A549 (cell line): Measurements from ENCODE around the gene SUN1. TPM values are rescaled to one million over a fixed set of nuclear protein-coding genes. Genes with fewer than 3 reads are reported as not detected.
"Not testable (repeated sequence)": the region's sequence is repeated elsewhere in the genome, so short reads cannot be mapped to it uniquely, and the experiment has no call there.

ENCODE experiments used
- ATAC-seq, 2 experiments: fragments of 200-7000 bp in 1 of 2; fragments of >200 bp in 1 of 2; cut with Nextera tagmentation in 1 of 2; cut with Tn5 transposase in 1 of 2; 3 replicates each; pipeline versions ENCODE4 v1.8.0 to v1.9.1; 2018 to 2020; ENCODE audit warnings: mild to moderate bottlenecking in 1 of 2, moderate library complexity in 1 of 2
- CTCF ChIA-PET: fragments of 300-600 bp; sonication (Branson Sonifier 250); formaldehyde crosslinking; extraction: SDS; loops from one replicate; lab custom pipeline; 2021; ENCODE audit warnings: antibody characterized with exemption, inconsistent platforms; lab: Yijun Ruan, JAX
- POLR2A ChIA-PET: fragments of 350-600 bp; formaldehyde crosslinking; extraction: SDS; loops from one replicate; lab custom pipeline; 2021; ENCODE audit warnings: antibody characterized with exemption, inconsistent platforms; lab: Yijun Ruan, JAX
- DNase-seq, 2 experiments: peaks; one replicate each; pipeline versions ENCODE4 v3.0.0 to v3.0.0-alpha.2; 2011 to 2016; ENCODE audit warnings: low read depth in 1 of 2, low spot score in 1 of 2
- FAIRE-seq: peaks from 2 replicates; lab custom pipeline; 2011; peaks lifted over from hg19 to GRCh38; lab: Jason Lieb, UNC
- H3K27ac ChIP-seq, 2 experiments: fragments of >200 bp; sonication (Bioruptor Twin); formaldehyde crosslinking; 3 replicates each; pipeline ENCODE4 v1.5.1; 2016 to 2017
- H3K4me1 ChIP-seq: fragments of >200 bp; sonication (Bioruptor Twin); formaldehyde crosslinking; 3 replicates; pipeline ENCODE4 v1.6.1; 2016
- H3K4me2 ChIP-seq: fragments of >200 bp; sonication (Bioruptor Twin); formaldehyde crosslinking; 3 replicates; pipeline ENCODE4 v1.6.1; 2016
- H3K4me3 ChIP-seq: fragments of >200 bp; sonication (Bioruptor Twin); formaldehyde crosslinking; 3 replicates; pipeline ENCODE4 v1.5.1; 2016
- H3K9me3 ChIP-seq: fragments of >200 bp; sonication (Bioruptor Twin); formaldehyde crosslinking; 3 replicates; pipeline ENCODE4 v1.6.1; 2016
- CBX8 ChIP-seq: fragments of 200-600 bp; sonication (generic); IDR thresholded peaks from 2 replicates; pipeline ENCODE4 v1.6.1; 2016
- CHD4 ChIP-seq: fragments of 200-600 bp; sonication (generic); IDR thresholded peaks from 2 replicates; pipeline ENCODE4 v1.6.1; 2016; ENCODE audit warnings: antibody characterized with exemption, mild to moderate bottlenecking, borderline replicate concordance
- FOSB ChIP-seq: fragments of 250-450 bp; sonication (Bioruptor Pico); IDR thresholded peaks from 2 replicates; pipeline ENCODE4 v1.5.0; 2020; ENCODE audit warnings: mild to moderate bottlenecking, moderate library complexity
- FOXS1 ChIP-seq: fragments of 250-450 bp; sonication (Bioruptor Pico); IDR thresholded peaks from 2 replicates; pipeline ENCODE4 v1.5.0; 2020; ENCODE audit warnings: mild to moderate bottlenecking, moderate library complexity
- HOXA7 ChIP-seq: fragments of 250-450 bp; sonication (Bioruptor Pico); IDR thresholded peaks from 2 replicates; pipeline ENCODE4 v1.5.0; 2020; ENCODE audit warnings: mild to moderate bottlenecking, moderate library complexity
- KDM1A ChIP-seq: fragments of 200-600 bp; sonication (generic); IDR thresholded peaks from 2 replicates; pipeline ENCODE4 v1.6.1; 2016; ENCODE audit warnings: low read depth, mild to moderate bottlenecking
- MAFK ChIP-seq: fragments of 450-650 bp; IDR thresholded peaks from 2 replicates; pipeline ENCODE4 v1.6.1; 2014; ENCODE audit not compliant: partially characterized antibody
- NFE2L2 ChIP-seq: fragments of 150-350 bp; conservative IDR thresholded peaks from 2 replicates; pipeline ENCODE4 v1.6.1; 2014; ENCODE audit warnings: low read length
- NPAS2 ChIP-seq: fragments of 250-450 bp; sonication (Bioruptor Pico); IDR thresholded peaks from 2 replicates; pipeline ENCODE4 v1.8.0; 2022; ENCODE audit warnings: mild to moderate bottlenecking, moderate library complexity, borderline replicate concordance
- PHF8 ChIP-seq: fragments of 200-600 bp; sonication (generic); IDR thresholded peaks from 2 replicates; pipeline ENCODE4 v1.6.1; 2016; ENCODE audit warnings: low read depth, mild to moderate bottlenecking, antibody characterized with exemption, moderate library complexity, borderline replicate concordance
- POLR2A ChIP-seq: IDR thresholded peaks from 2 replicates; pipeline ENCODE4 v1.6.1; 2012; ENCODE audit warnings: mild to moderate bottlenecking, low read length
- RARB ChIP-seq: fragments of 250-450 bp; sonication (Bioruptor Pico); IDR thresholded peaks from 2 replicates; pipeline ENCODE4 v1.8.0; 2021; ENCODE audit warnings: mild to moderate bottlenecking, moderate library complexity
- RNF2 ChIP-seq: fragments of 200-600 bp; sonication (generic); IDR thresholded peaks from 2 replicates; pipeline ENCODE4 v1.6.1; 2016; ENCODE audit warnings: low read depth, mild to moderate bottlenecking, antibody characterized with exemption, moderate library complexity, borderline replicate concordance
- SREBF2 ChIP-seq: fragments of 450-650 bp; IDR thresholded peaks from 2 replicates; pipeline ENCODE4 v1.6.1; 2014; ENCODE audit warnings: mild to moderate bottlenecking, moderate library complexity
- ZC3H11A ChIP-seq: fragments of 450-650 bp; IDR thresholded peaks from 2 replicates; pipeline ENCODE4 v1.6.1; 2014; ENCODE audit warnings: antibody characterized with exemption, mild to moderate bottlenecking
- ZFP36 ChIP-seq: fragments of 450-650 bp; IDR thresholded peaks from 2 replicates; pipeline ENCODE4 v1.6.1; 2014; ENCODE audit warnings: borderline replicate concordance; ENCODE audit not compliant: partially characterized antibody
- ZNF302 ChIP-seq: fragments of 250-450 bp; sonication (Bioruptor Pico); IDR thresholded peaks from 2 replicates; pipeline ENCODE4 v1.9.0; 2021; ENCODE audit warnings: inconsistent platforms, mild to moderate bottlenecking, moderate library complexity
- WGBS: methylation state at CpG from one replicate; pipeline ENCODE4 v1.1.6; 2017; ENCODE audit errors: missing lambda C conversion rate; 5-methylcytosine and 5-hydroxymethylcytosine counted together
- polyA plus RNA-seq, 4 experiments: library from polyadenylated mRNA; depleted of rRNA in 3 of 4; stranded (reverse); fragments of >200 nt; fragmentation: RNase III in 1 of 4; extraction: RNeasy Plus Mini Kit Qiagen cat#74134 plus additional on column Dnase treatment in 1 of 4; gene quantifications; 2 replicates in 3 of 4; 3 replicates in 1 of 4; pipeline ENCODE4 v1.2.3, GENCODE V29; 2011 to 2017
- TF ChIP-seq, protein P1 (sequence below): fragments of 250-450 bp; sonication (Bioruptor Pico); IDR thresholded peaks from 2 replicates; pipeline ENCODE4 v1.5.0; 2020; ENCODE audit warnings: low read depth, mild to moderate bottlenecking, moderate library complexity
- TF ChIP-seq, protein P2 (sequence below): fragments of >200 bp; sonication (Bioruptor Twin); formaldehyde crosslinking; IDR thresholded peaks from 2 replicates; pipeline ENCODE4 v1.6.1; 2016
- TF ChIP-seq, protein P3 (sequence below): IDR thresholded peaks from 2 replicates; pipeline ENCODE4 v1.6.1; 2012
- TF ChIP-seq, protein P4 (sequence below): fragments of >200 bp; sonication (Bioruptor Twin); formaldehyde crosslinking; IDR thresholded peaks from 3 replicates; pipeline ENCODE4 v1.6.1; 2016
- TF ChIP-seq, protein P5 (sequence below): IDR thresholded peaks from 2 replicates; pipeline ENCODE4 v1.6.1; 2012
- TF ChIP-seq, protein P6 (sequence below): fragments of 150-350 bp; IDR thresholded peaks from 2 replicates; pipeline ENCODE4 v1.6.1; 2014; ENCODE audit warnings: low read depth, mild to moderate bottlenecking, low read length

Gene SUN1
- polyA plus RNA-seq, 2 of the 4 experiments (the other 2 are of a cell fraction) = 60.7 to 130 TPM

DNA sequence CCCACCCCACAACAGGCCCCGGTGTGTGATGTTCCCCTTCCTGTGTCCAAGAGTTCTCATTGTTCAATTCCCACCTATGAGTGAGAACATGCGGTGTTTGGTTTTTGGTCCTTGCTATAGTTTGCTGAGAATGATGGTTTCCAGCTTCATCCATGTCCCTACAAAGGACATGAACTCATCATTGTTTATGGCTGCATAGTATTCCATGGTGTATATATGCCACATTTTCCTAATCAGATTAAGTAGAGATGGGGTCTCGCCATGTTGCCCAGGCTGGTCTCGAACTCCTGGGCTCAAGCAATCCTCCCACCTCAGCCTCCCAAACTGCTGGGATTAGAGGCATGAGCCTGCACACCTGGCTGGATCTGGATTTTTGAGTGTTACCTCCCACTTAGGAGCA is 28.5 kb upstream of the SUN1 start:
- CTCF ChIA-PET, H3K9me3 ChIP-seq, ATAC-seq, H3K4me2 ChIP-seq, DNase-seq, FAIRE-seq, H3K4me3 ChIP-seq, POLR2A ChIA-PET, H3K27ac ChIP-seq, H3K4me1 ChIP-seq: not testable (repeated sequence)
- 88% methylated on average over 3 of the region's 4 CpGs for whole genome bisulfite sequencing

DNA sequence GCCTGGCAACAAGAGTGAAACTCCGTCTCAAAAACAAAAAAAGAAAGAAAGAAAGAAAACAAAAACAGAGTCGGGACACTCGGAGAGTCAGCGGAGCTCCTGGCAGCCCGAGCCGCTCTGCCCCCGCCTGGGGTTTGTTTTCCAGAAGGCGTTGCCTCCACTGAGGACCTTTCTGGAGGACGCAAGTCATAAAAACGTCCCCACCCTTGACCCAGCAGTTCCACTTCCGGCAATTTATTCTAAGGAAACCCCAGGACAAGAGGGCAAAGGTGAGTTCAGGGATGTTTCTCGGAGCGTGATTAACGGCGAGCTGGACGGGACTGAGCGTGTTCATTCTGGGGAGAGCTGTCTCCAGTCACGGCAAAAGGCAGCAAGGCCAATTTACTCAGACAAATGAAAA is 27.0 kb upstream of the SUN1 start:
- FAIRE-seq = no peak
- POLR2A ChIA-PET = no interaction called here
- TF ChIP-seq, protein P1, sequence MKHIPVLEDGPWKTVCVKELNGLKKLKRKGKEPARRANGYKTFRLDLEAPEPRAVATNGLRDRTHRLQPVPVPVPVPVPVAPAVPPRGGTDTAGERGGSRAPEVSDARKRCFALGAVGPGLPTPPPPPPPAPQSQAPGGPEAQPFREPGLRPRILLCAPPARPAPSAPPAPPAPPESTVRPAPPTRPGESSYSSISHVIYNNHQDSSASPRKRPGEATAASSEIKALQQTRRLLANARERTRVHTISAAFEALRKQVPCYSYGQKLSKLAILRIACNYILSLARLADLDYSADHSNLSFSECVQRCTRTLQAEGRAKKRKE = no peak
- no peak for TF ChIP-seq FOXS1 (CRISPR knock-in tag)
- TF ChIP-seq ZNF302 = no peak
- no peak for TF ChIP-seq RARB (CRISPR knock-in tag)
- no peak overlapping the region for H3K4me3 ChIP-seq
- H3K4me2 ChIP-seq = no peak overlapping the region
- no peaks in the 10 kb centered on the region for H3K9me3 ChIP-seq
- CTCF ChIA-PET = interaction anchor here (1.1 kb wide), 1 partner anchor 21 kb away, joined by 3 read pairs; no protein-coding TSS in a partner anchor
- no peak for ATAC-seq
- WGBS = 91% methylated on average over 18 of the region's 18 CpGs
- H3K4me1 ChIP-seq = peaks cover 8% of the 10 kb centered on the region; the same call in 1 of the 3 replicates
- DNase-seq = no peak
- H3K27ac ChIP-seq = no peak overlapping the region

DNA sequence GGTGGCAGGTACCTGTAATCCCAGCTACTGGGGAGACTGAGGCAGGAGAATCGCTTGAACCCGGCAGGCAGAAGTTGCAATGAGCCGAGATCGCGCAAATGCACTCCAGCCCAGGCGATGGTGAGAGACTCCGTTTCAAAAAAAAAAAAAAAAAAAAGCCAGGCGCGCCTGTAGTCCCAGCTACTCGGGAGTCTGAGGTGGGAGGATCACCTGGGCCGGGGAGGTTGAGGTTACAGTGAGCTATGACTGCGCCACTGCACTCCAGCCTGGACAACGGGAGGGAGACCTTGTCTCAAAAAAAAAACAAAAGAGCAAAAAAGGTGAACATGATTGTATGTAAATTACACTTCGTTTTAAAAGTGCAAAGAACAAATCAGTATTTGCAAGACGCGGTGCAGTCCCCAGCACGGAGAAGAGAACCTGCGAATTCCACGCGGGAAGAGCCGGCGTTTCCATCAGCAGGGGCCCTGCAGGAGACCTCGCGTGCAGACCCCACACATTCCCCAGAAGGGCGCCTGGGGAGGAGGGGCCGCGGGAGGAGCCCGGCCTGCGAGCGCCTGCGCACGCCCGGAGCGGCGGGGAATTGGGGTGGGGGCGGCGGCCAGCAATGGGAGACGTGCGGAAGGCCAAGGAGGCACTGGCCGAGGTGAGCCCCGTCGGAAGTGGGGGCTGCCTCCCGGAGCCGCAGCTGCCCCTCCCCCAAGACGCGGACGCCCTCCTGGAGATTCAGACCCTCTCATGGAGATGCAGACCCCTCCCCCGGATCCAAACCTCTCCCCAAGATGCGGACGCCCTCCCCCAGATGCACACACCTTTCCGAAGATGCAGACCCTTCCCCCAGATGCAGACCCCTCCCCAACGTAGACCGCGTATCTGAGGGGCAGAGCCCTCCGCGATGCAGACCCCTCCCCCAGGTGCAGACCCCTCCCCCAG is 16.7 kb upstream of the SUN1 start:
- DNase-seq (peak; percentile 23 to 48), ATAC-seq (peak; percentile 48 to 59), FAIRE-seq (no peak)
- POLR2A ChIA-PET = interaction anchor here (0.6 kb wide), 1 partner anchor 22 kb away, joined by 4 read pairs; no protein-coding TSS in a partner anchor
- 50% methylated on average over 23 of the region's 56 CpGs for WGBS
- H3K4me3 ChIP-seq = peak overlapping the region; percentile 97
- peak overlapping the region; percentile 79 to 90 for H3K27ac ChIP-seq
- no peaks in the 10 kb centered on the region for H3K9me3 ChIP-seq
- CTCF ChIA-PET = interaction anchor here (0.6 to 4.3 kb wide), 4 partner anchors 23 to 58 kb away, joined by 3 to 22 read pairs (median 3); no protein-coding TSS in a partner anchor
- H3K4me2 ChIP-seq = peak overlapping the region; percentile 85
- peak; percentile 43; the same call in 1 of the 2 replicates for TF ChIP-seq PHF8
- no peak for TF ChIP-seq SREBF2
- peaks cover 17% of the 10 kb centered on the region for H3K4me1 ChIP-seq

DNA sequence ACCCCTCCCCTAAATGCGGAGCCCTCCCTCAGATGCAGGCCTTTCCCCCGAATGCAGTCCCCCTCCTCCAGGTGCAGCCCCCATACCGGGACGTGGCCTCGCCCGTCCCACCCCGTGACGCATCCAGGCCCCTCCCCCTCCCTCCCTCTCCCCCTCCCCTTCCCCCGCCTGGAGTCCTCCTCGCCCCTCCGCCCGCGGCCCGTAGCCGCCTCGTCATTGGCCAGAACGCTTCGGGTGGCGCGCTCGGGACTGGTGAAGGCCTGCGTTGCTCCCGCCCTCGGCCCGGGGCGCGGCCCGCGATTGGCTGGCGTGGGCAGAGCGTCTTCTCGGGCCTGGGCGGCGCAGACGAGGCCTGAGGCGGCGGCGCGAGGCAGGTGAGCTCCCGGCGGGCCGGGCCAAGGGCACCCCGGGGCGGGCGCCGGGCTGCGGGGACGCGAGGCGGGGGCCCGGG is 16.0 kb upstream of the SUN1 start:
- peak overlapping the region; percentile 95 for H3K4me2 ChIP-seq
- CTCF ChIA-PET = interaction anchor here (0.7 to 4.3 kb wide), 5 partner anchors 13 to 495 kb away, joined by 3 to 22 read pairs (median 5); no protein-coding TSS in a partner anchor
- no peak for TF ChIP-seq HOXA7 (CRISPR knock-in tag)
- TF ChIP-seq NFE2L2 = no peak
- TF ChIP-seq FOSB (CRISPR knock-in tag) = no peak
- peak; percentile 53 for TF ChIP-seq POLR2A
- TF ChIP-seq RARB (CRISPR knock-in tag) = no peak
- TF ChIP-seq, protein P2, sequence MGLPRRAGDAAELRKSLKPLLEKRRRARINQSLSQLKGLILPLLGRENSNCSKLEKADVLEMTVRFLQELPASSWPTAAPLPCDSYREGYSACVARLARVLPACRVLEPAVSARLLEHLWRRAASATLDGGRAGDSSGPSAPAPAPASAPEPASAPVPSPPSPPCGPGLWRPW = no peak
- TF ChIP-seq, protein P3, sequence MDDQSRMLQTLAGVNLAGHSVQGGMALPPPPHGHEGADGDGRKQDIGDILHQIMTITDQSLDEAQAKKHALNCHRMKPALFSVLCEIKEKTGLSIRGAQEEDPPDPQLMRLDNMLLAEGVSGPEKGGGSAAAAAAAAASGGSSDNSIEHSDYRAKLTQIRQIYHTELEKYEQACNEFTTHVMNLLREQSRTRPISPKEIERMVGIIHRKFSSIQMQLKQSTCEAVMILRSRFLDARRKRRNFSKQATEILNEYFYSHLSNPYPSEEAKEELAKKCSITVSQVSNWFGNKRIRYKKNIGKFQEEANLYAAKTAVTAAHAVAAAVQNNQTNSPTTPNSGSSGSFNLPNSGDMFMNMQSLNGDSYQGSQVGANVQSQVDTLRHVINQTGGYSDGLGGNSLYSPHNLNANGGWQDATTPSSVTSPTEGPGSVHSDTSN = no peak
- TF ChIP-seq, protein P4, sequence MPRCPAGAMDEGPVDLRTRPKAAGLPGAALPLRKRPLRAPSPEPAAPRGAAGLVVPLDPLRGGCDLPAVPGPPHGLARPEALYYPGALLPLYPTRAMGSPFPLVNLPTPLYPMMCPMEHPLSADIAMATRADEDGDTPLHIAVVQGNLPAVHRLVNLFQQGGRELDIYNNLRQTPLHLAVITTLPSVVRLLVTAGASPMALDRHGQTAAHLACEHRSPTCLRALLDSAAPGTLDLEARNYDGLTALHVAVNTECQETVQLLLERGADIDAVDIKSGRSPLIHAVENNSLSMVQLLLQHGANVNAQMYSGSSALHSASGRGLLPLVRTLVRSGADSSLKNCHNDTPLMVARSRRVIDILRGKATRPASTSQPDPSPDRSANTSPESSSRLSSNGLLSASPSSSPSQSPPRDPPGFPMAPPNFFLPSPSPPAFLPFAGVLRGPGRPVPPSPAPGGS = peak; percentile 78; the same call in 1 of the 3 replicates
- TF ChIP-seq PHF8 = no peak
- no peak for TF ChIP-seq ZFP36
- no peak for TF ChIP-seq RNF2
- no peak for TF ChIP-seq KDM1A
- TF ChIP-seq CBX8 = no peak
- TF ChIP-seq MAFK = no peak
- no peak for TF ChIP-seq ZC3H11A
- no peak for TF ChIP-seq NPAS2 (CRISPR knock-in tag)
- TF ChIP-seq, protein P5, sequence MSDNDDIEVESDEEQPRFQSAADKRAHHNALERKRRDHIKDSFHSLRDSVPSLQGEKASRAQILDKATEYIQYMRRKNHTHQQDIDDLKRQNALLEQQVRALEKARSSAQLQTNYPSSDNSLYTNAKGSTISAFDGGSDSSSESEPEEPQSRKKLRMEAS = 0 out of 2 replicates have a peak, but pooled peaks have one; percentile 21
- TF ChIP-seq, protein P6, sequence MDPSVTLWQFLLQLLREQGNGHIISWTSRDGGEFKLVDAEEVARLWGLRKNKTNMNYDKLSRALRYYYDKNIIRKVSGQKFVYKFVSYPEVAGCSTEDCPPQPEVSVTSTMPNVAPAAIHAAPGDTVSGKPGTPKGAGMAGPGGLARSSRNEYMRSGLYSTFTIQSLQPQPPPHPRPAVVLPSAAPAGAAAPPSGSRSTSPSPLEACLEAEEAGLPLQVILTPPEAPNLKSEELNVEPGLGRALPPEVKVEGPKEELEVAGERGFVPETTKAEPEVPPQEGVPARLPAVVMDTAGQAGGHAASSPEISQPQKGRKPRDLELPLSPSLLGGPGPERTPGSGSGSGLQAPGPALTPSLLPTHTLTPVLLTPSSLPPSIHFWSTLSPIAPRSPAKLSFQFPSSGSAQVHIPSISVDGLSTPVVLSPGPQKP = no peak
- no peak for TF ChIP-seq CHD4

More for the DNA sequence above, 16.0 kb upstream of the SUN1 start:
- peak overlapping the region; percentile 97 for H3K4me3 ChIP-seq
- DNase-seq (peak; percentile 97 to 98), ATAC-seq (peak; percentile 91 to 95), FAIRE-seq (no peak)
- H3K4me1 ChIP-seq = peaks cover 17% of the 10 kb centered on the region
- WGBS = no CpG with 5 or more reads among the region's 51 CpGs
- no peaks in the 10 kb centered on the region for H3K9me3 ChIP-seq
- POLR2A ChIA-PET = no interaction called here
- H3K27ac ChIP-seq = peak overlapping the region; percentile 89 to 95
